GM23248 (cell line): ENCODE results near the gene FARP1.

Source experiments
- EZH2 ChIP-seq: fragments of 200-600 bp; sonication (generic); IDR thresholded peaks from 2 replicates; pipeline ENCODE4 v1.6.1; 2018; ENCODE audit warnings: antibody characterized with exemption, mild to moderate bottlenecking; ENCODE audit not compliant: insufficient read depth, poor library complexity, severe bottlenecking
- EZH2phosphoT487 ChIP-seq: fragments of 200-600 bp; sonication (generic); IDR thresholded peaks from 2 replicates; pipeline ENCODE4 v1.6.1; 2018; ENCODE audit warnings: antibody characterized with exemption, moderate library complexity, mild to moderate bottlenecking, low read depth; ENCODE audit not compliant: insufficient read depth

GRCh38 chr13:98232456-98232855 lies 89.6 kb downstream of the FARP1 start:
- TF ChIP-seq EZH2 (no peak), EZH2phosphoT487 (no peak)
